Measurements from ENCODE around the gene PYM1.

The PYM1 gene

GRCh38 chr12:55940065-55940732 is 12.5 kb upstream of the PYM1 start:
- peak overlapping the region; percentile 1; the same call in 1 of the 2 replicates for H3K4me3 ChIP-seq (ENCODE audit: low read depth, low read length)
- peak; percentile 87 for TF ChIP-seq CTCF (IDR thresholded peaks at IDR 0.05; ENCODE audit: control insufficient read depth, extremely low read depth, insufficient read depth)
- DNase-seq (ENCODE audit: low read depth): peak; percentile 69

GRCh38 chr12:55938826-55939501 is 11.3 kb upstream of the PYM1 start:
- no peak overlapping the region for H3K4me3 ChIP-seq (ENCODE audit: low read depth, low read length)
- no peak for TF ChIP-seq CTCF (IDR thresholded peaks at IDR 0.05; ENCODE audit: control insufficient read depth, extremely low read depth, insufficient read depth)
- DNase-seq (ENCODE audit: low read depth): no peak

GRCh38 chr12:55937981-55938380 is 10.3 kb upstream of the PYM1 start:
- no peak for TF ChIP-seq CTCF (IDR thresholded peaks at IDR 0.05; ENCODE audit: control insufficient read depth, extremely low read depth, insufficient read depth)
- no peak for DNase-seq (ENCODE audit: low read depth)
- no peak overlapping the region for H3K4me3 ChIP-seq (ENCODE audit: low read depth, low read length)

GRCh38 chr12:55935738-55936151 is 8.1 kb upstream of the PYM1 start:
- no peak for DNase-seq (ENCODE audit: low read depth)
- no peak overlapping the region for H3K4me3 ChIP-seq (ENCODE audit: low read depth, low read length)
- no peak for TF ChIP-seq CTCF (IDR thresholded peaks at IDR 0.05; ENCODE audit: control insufficient read depth, extremely low read depth, insufficient read depth)

- H3K4me3 ChIP-seq (ENCODE audit: low read depth, low read length): no peak overlapping the region
- no peak for DNase-seq (ENCODE audit: low read depth)
- no peak for TF ChIP-seq CTCF (IDR thresholded peaks at IDR 0.05; ENCODE audit: control insufficient read depth, extremely low read depth, insufficient read depth)
Measured at GRCh38 chr12:55934773-55935172, 7.1 kb upstream of the PYM1 start.

- no peak for TF ChIP-seq CTCF (IDR thresholded peaks at IDR 0.05; ENCODE audit: control insufficient read depth, extremely low read depth, insufficient read depth)
- DNase-seq (ENCODE audit: low read depth): no peak
- no peak overlapping the region for H3K4me3 ChIP-seq (ENCODE audit: low read depth, low read length)
Measured at GRCh38 chr12:55933799-55934742, 6.4 kb upstream of the PYM1 start.
